H9 (cell line): ENCODE results near the gene COPE. TPM values are rescaled to one million over a fixed set of nuclear protein-coding genes. Genes with fewer than 3 reads are reported as not detected.

Experiments used
- DNase-seq: peaks from one replicate; pipeline ENCODE4 v3.0.0-alpha.2; 2017
- H2AFZ ChIP-seq: one replicate; pipeline ENCODE4 v1.6.1; 2013; ENCODE audit warnings: mild to moderate bottlenecking, low read length, control low read depth, moderate library complexity
- H2AK5ac ChIP-seq: 2 replicates; pipeline ENCODE4 v1.6.1; 2013; ENCODE audit warnings: low read length, control low read depth, mixed read lengths; ENCODE audit not compliant: insufficient read length
- H2BK120ac ChIP-seq: one replicate; pipeline ENCODE4 v1.6.1; 2013; ENCODE audit warnings: low read depth, mild to moderate bottlenecking, low read length, control low read depth, inconsistent platforms; ENCODE audit not compliant: poor library complexity, severe bottlenecking
- H2BK12ac ChIP-seq: 2 replicates; pipeline ENCODE4 v1.6.1; 2013; ENCODE audit warnings: low read length, control low read depth, mixed read lengths, low read depth; ENCODE audit not compliant: insufficient read length
- H2BK15ac ChIP-seq: 2 replicates; pipeline ENCODE4 v1.6.1; 2013; ENCODE audit warnings: low read depth, low read length, control low read depth
- H2BK20ac ChIP-seq: one replicate; pipeline ENCODE4 v1.6.1; 2013; ENCODE audit warnings: low read depth, mild to moderate bottlenecking, low read length, control low read depth, inconsistent platforms; ENCODE audit not compliant: poor library complexity, severe bottlenecking
- H2BK5ac ChIP-seq: 2 replicates; pipeline ENCODE4 v1.6.1; 2013; ENCODE audit warnings: low read length, control low read depth, mixed read lengths; ENCODE audit not compliant: insufficient read length
- H3K14ac ChIP-seq: 2 replicates; pipeline ENCODE4 v1.6.1; 2013; ENCODE audit warnings: low read length, control low read depth; ENCODE audit not compliant: insufficient read depth
- H3K18ac ChIP-seq: 2 replicates; pipeline ENCODE4 v1.6.1; 2013; ENCODE audit warnings: low read depth, mild to moderate bottlenecking, mixed read lengths, low read length, control low read depth; ENCODE audit not compliant: insufficient read length
- H3K23ac ChIP-seq: 2 replicates; pipeline ENCODE4 v1.6.1; 2013; ENCODE audit warnings: low read length, control low read depth, mixed read lengths, low read depth; ENCODE audit not compliant: insufficient read length
- H3K23me2 ChIP-seq: 2 replicates; pipeline ENCODE4 v1.6.1; 2013; ENCODE audit warnings: low read depth, mild to moderate bottlenecking, mixed read lengths, low read length, control low read depth; ENCODE audit not compliant: insufficient read length, poor library complexity, severe bottlenecking
- H3K27ac ChIP-seq: 2 replicates; pipeline ENCODE4 v1.5.1; 2013; ENCODE audit warnings: low read length, control low read depth, mixed read lengths, low read depth; ENCODE audit not compliant: insufficient read length
- H3K27me3 ChIP-seq: 2 replicates; pipeline ENCODE4 v1.6.1; 2013; ENCODE audit warnings: low read length, control low read depth, inconsistent platforms; ENCODE audit not compliant: insufficient read depth
- H3K4ac ChIP-seq: 2 replicates; pipeline ENCODE4 v1.6.1; 2013; ENCODE audit warnings: low read depth, mild to moderate bottlenecking, control low read depth, inconsistent platforms, low read length, moderate library complexity
- H3K4me1 ChIP-seq: 2 replicates; pipeline ENCODE4 v1.6.1; 2013; ENCODE audit warnings: low read length, control low read depth, inconsistent platforms; ENCODE audit not compliant: insufficient read depth
- H3K4me2 ChIP-seq: 2 replicates; pipeline ENCODE4 v1.6.1; 2013; ENCODE audit warnings: low read length, control low read depth, mixed read lengths; ENCODE audit not compliant: insufficient read length, insufficient read depth
- H3K56ac ChIP-seq: 2 replicates; pipeline ENCODE4 v1.6.1; 2013; ENCODE audit warnings: low read depth, mild to moderate bottlenecking, mixed read lengths, low read length, control low read depth; ENCODE audit not compliant: insufficient read length
- H3K79me1 ChIP-seq: 2 replicates; pipeline ENCODE4 v1.6.1; 2013; ENCODE audit warnings: low read depth, mild to moderate bottlenecking, moderate library complexity, low read length, control low read depth, inconsistent platforms; ENCODE audit not compliant: insufficient read depth, poor library complexity, severe bottlenecking
- H3K79me2 ChIP-seq: 2 replicates; pipeline ENCODE4 v1.6.1; 2013; ENCODE audit warnings: low read length, control low read depth, inconsistent platforms; ENCODE audit not compliant: insufficient read depth
- H3K9ac ChIP-seq: 2 replicates; pipeline ENCODE4 v1.6.1; 2013; ENCODE audit warnings: low read length, control low read depth, mixed read lengths; ENCODE audit not compliant: insufficient read length; ENCODE audit errors: extremely low read depth
- H3K9me3 ChIP-seq: one replicate; pipeline ENCODE4 v1.6.1; 2013; ENCODE audit warnings: low read depth, low read length, inconsistent platforms; ENCODE audit not compliant: control insufficient read depth
- H3T11ph ChIP-seq: one replicate; pipeline ENCODE4 v1.6.1; 2013; ENCODE audit warnings: mild to moderate bottlenecking, low read length, control low read depth, inconsistent platforms
- H4K20me1 ChIP-seq: one replicate; pipeline ENCODE4 v1.6.1; 2013; ENCODE audit not compliant: control insufficient read depth, insufficient read length, insufficient read depth
- H4K5ac ChIP-seq: 2 replicates; pipeline ENCODE4 v1.6.1; 2013; ENCODE audit warnings: low read depth, mild to moderate bottlenecking, mixed read lengths, low read length, control low read depth; ENCODE audit not compliant: insufficient read length
- H4K8ac ChIP-seq: replicated peaks from 2 replicates; pipeline ENCODE4 v1.6.1; 2013; ENCODE audit warnings: low read length, control low read depth, mixed read lengths, low read depth; ENCODE audit not compliant: insufficient read length
- H4K91ac ChIP-seq: 2 replicates; pipeline ENCODE4 v1.6.1; 2013; ENCODE audit warnings: low read depth, mild to moderate bottlenecking, moderate library complexity, mixed read lengths, low read length, control low read depth; ENCODE audit not compliant: insufficient read length
- H3K27ac Mint-ChIP-seq, 3 experiments: 2 replicates in 2 of 3; 3 replicates in 1 of 3; pipeline ENCODE4 v1.8.0; 2020 to 2021; ENCODE audit warnings: mixed read lengths in 3 of 3, mild to moderate bottlenecking in 1 of 3, moderate library complexity in 1 of 3
- H3K27me3 Mint-ChIP-seq: 2 replicates; pipeline ENCODE4 v1.8.0; 2021; ENCODE audit warnings: low read depth, mild to moderate bottlenecking, moderate library complexity, mixed read lengths
- H3K36me3 Mint-ChIP-seq, 3 experiments: 2 replicates in 2 of 3; 3 replicates in 1 of 3; pipeline ENCODE4 v1.8.0; 2020 to 2021; ENCODE audit warnings: low read depth in 3 of 3, mixed read lengths in 3 of 3; ENCODE audit not compliant: insufficient read depth in 1 of 3
- H3K4me1 Mint-ChIP-seq, 2 experiments: 2 replicates each; pipeline ENCODE4 v1.8.0; 2020; ENCODE audit warnings: mixed read lengths in 2 of 2
- H3K4me3 Mint-ChIP-seq, 2 experiments: 2 replicates in 1 of 2; 3 replicates in 1 of 2; pipeline ENCODE4 v1.8.0; 2020 to 2021; ENCODE audit warnings: mild to moderate bottlenecking in 2 of 2, mixed read lengths in 2 of 2, moderate library complexity in 1 of 2
- H3K9me3 Mint-ChIP-seq, 2 experiments: 2 replicates in 1 of 2; 3 replicates in 1 of 2; pipeline ENCODE4 v1.8.0; 2020; ENCODE audit warnings: mild to moderate bottlenecking in 2 of 2, mixed read lengths in 2 of 2, moderate library complexity in 1 of 2
- CTCF ChIP-seq: fragments of 200-600 bp; sonication (generic); conservative IDR thresholded peaks from 3 replicates; pipeline ENCODE4 v1.8.0; 2021; ENCODE audit warnings: antibody characterized with exemption, mild to moderate bottlenecking
- WGBS: extraction: QIAGEN DNeasy Blood & Tissue Kit; methylation state at CpG from one replicate; pipeline ENCODE4 v1.1.7; 2013; ENCODE audit warnings: missing lambda C conversion rate, low lambda C conversion rate, mixed read lengths; ENCODE audit not compliant: insufficient read length; ENCODE audit errors: extremely low coverage; 5-methylcytosine and 5-hydroxymethylcytosine counted together
- total RNA-seq: library from RNA; stranded (reverse); gene quantifications from 2 replicates; pipeline ENCODE4 v1.2.1, GENCODE V29; 2021

COPE gene
- total RNA-seq, 1 experiment from 2014 or later = 198 TPM

GRCh38 chr19:18862976-18863842 lies 56.0 kb downstream of the COPE start:
- Histone ChIP-seq H4K20me1 (no peaks in the 10 kb centered on the region), H2AFZ (no peak overlapping the region), H2AK5ac (no peak overlapping the region), H4K91ac (no peak overlapping the region), H3T11ph (no peak overlapping the region), H3K27me3 (no peaks in the 10 kb centered on the region), H3K4ac (no peak overlapping the region), H3K23ac (no peak overlapping the region), H3K79me2 (no peaks in the 10 kb centered on the region), H3K9me3 (no peaks in the 10 kb centered on the region), H3K23me2 (no peaks in the 10 kb centered on the region), H2BK5ac (no peak overlapping the region), H2BK120ac (no peak overlapping the region), H3K56ac (no peak overlapping the region), H3K79me1 (no peaks in the 10 kb centered on the region), H3K4me1 (no peaks in the 10 kb centered on the region), H4K5ac (no peak overlapping the region), H2BK20ac (no peak overlapping the region), H3K27ac (no peak overlapping the region), H2BK12ac (no peak overlapping the region), H4K8ac (no peak overlapping the region), H3K18ac (no peak overlapping the region), H2BK15ac (no peak overlapping the region), H3K14ac (no peak overlapping the region), H3K4me2 (no peak overlapping the region), H3K9ac (no peak overlapping the region)
- no peak for DNase-seq
- H3K9me3 Mint-ChIP-seq = no peaks in the 10 kb centered on the region
- H3K4me3 Mint-ChIP-seq = no peak overlapping the region
- H3K27me3 Mint-ChIP-seq = no peaks in the 10 kb centered on the region
- peaks cover 28 to 81% (median 78%) of the 10 kb centered on the region in 3 experiments; a peak in 6 of 7 replicates for H3K36me3 Mint-ChIP-seq
- no peak for TF ChIP-seq CTCF
- H3K4me1 Mint-ChIP-seq = peaks cover 0 to 6% of the 10 kb centered on the region in 2 experiments; a peak in 2 of 4 replicates
- WGBS = no CpG with 5 or more reads among the region's 33 CpGs
- no peak overlapping the region for H3K27ac Mint-ChIP-seq
